Activated CD4-positive, alpha-beta T cell treated with anti-CD3 and anti-CD28 coated beads for 36 hours (primary cell): ENCODE data around the gene NAA25. TPM values are rescaled to one million over a fixed set of nuclear protein-coding genes. Genes with fewer than 3 reads are reported as not detected.
"Not testable (repeated sequence)": the region's sequence is repeated elsewhere in the genome, so short reads cannot be mapped to it uniquely, and the experiment has no call there.

ENCODE experiments used
- ATAC-seq: fragments of 200-7000 bp; cut with Tn5 transposase; one replicate; pipeline ENCODE4 v1.10.0; 2021; ENCODE audit warnings: mild to moderate bottlenecking, moderate library complexity
- CTCF ChIA-PET: fragments of 350-600 bp; sonication (Branson Sonifier 250); formaldehyde crosslinking; loops from one replicate; lab custom pipeline; 2021; ENCODE audit warnings: antibody characterized with exemption; lab: Charles Lee
- POLR2A ChIA-PET: fragments of 350-600 bp; sonication (Branson Sonifier 250); formaldehyde crosslinking; loops from one replicate; lab custom pipeline; 2021; ENCODE audit warnings: antibody characterized with exemption, inconsistent platforms; lab: Charles Lee
- DNase-seq: peaks from one replicate; pipeline ENCODE4 v3.0.0-alpha.2; 2020
- H3K27ac Mint-ChIP-seq: one replicate; pipeline ENCODE4 v1.8.0; 2021; ENCODE audit warnings: mixed read lengths
- H3K27me3 Mint-ChIP-seq: one replicate; pipeline ENCODE4 v1.8.0; 2021; ENCODE audit warnings: mixed read lengths
- H3K36me3 Mint-ChIP-seq: one replicate; pipeline ENCODE4 v1.8.0; 2021; ENCODE audit warnings: low read depth, mixed read lengths
- H3K4me1 Mint-ChIP-seq: one replicate; pipeline ENCODE4 v1.8.0; 2021; ENCODE audit warnings: mixed read lengths
- H3K4me3 Mint-ChIP-seq: one replicate; pipeline ENCODE4 v1.8.0; 2021; ENCODE audit warnings: mild to moderate bottlenecking, moderate library complexity, mixed read lengths
- H3K9me3 Mint-ChIP-seq: one replicate; pipeline ENCODE4 v1.8.0; 2021; ENCODE audit warnings: low read depth, mixed read lengths
- intact Hi-C, 2 experiments: fragments of 100-400 bp; cut with DNase I in 1 of 2; cut with micrococcal nuclease in 1 of 2; formaldehyde crosslinking; loops; one replicate each; pipeline versions ENCODE4 v1.14.2 to v1.15.1; 2022 to 2024; cut with DNase I, micrococcal nuclease
- total RNA-seq, 2 experiments: library from RNA; stranded (reverse); gene quantifications; one replicate each; pipeline ENCODE4 v1.2.3, GENCODE V29; 2021

NAA25 gene
- total RNA-seq, 2 experiments from 2014 or later: 50.9 to 58.5 TPM

GRCh38 chr12:112102746-112103145 lies 5.8 kb downstream of the NAA25 start:
- DNase-seq, H3K9me3 Mint-ChIP-seq, H3K4me3 Mint-ChIP-seq, ATAC-seq, H3K27me3 Mint-ChIP-seq, CTCF ChIA-PET, intact Hi-C loops: not testable (repeated sequence)
- POLR2A ChIA-PET: interaction anchor here (0.6 kb wide), 1 partner anchor 37 kb away, joined by 9 read pairs; no protein-coding TSS in a partner anchor
- Mint-ChIP-seq H3K4me1 (peaks cover 70% of the 10 kb centered on the region), H3K27ac (peak overlapping the region; percentile 58), H3K36me3 (peaks cover 66% of the 10 kb centered on the region)

GRCh38 chr12:112102127-112102526 lies 6.5 kb downstream of the NAA25 start:
- intact Hi-C loops: no loop called here
- CTCF ChIA-PET: interaction anchor here (0.6 kb wide), 1 partner anchor 1215 kb away, joined by 3 read pairs; no protein-coding TSS in a partner anchor
- ATAC-seq: no peak
- Mint-ChIP-seq H3K9me3 (no peaks in the 10 kb centered on the region), H3K27me3 (no peaks in the 10 kb centered on the region), H3K27ac (peak overlapping the region; percentile 58), H3K36me3 (peaks cover 65% of the 10 kb centered on the region), H3K4me3 (no peak overlapping the region), H3K4me1 (peaks cover 72% of the 10 kb centered on the region)
- no peak for DNase-seq
- POLR2A ChIA-PET: interaction anchor here (0.6 kb wide), 1 partner anchor 37 kb away, joined by 9 read pairs; no protein-coding TSS in a partner anchor

DNA sequence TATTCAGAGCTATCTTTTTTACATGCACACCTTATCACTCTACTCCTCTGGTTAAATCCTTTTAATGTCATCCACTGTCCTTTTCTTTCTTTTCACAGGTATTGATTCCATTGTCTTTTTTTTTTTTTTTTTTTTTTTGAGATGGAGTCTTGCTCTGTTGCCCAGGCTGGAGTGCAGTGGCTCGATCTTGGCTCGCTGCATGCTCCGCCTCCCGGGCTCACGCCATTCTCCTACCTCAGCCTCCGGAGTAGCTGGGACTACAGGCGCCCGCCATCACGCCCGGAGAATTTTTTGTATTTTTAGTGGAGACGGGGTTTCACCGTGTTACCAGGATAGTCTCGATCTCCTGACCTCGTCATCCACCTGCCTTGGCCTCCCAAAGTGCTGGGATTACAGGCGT lies 8.1 kb downstream of the NAA25 start:
- CTCF ChIA-PET: interaction anchor here (0.6 kb wide), 1 partner anchor 253 kb away, joined by 3 read pairs; no protein-coding TSS in a partner anchor

DNA sequence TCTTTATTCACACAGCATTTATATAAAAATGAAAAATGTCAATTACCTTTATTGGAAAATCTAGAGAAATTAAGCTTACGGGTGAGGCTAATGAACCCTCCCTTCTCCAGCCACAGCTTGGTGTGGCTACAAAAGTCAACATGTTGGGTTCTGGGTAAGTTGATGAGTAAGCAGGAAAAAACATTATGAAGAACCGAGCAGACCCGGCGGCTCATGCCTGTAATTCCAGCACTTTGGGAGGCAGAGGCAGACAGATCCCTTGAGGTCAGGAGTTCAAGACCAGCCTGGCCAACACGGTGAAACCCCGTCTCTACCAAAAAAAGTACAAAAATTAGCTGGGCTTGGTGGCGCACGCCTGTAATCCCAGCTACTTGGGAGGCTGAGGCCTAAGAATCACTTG lies 10.9 kb downstream of the NAA25 start:
- ChIA-PET CTCF (interaction anchor here (0.9 to 1.7 kb wide), 4 partner anchors 22 to 84 kb away, joined by 3 to 8 read pairs (median 4); partner anchors contain the start of gene ERP29), POLR2A (interaction anchor here (0.6 to 2.7 kb wide), 4 partner anchors 9 to 59 kb away, joined by 3 to 9 read pairs (median 4); partner anchors contain the start of gene TRAFD1)
- DNase-seq (no peak), ATAC-seq (no peak)
- Mint-ChIP-seq H3K27me3 (no peaks in the 10 kb centered on the region), H3K9me3 (no peaks in the 10 kb centered on the region), H3K27ac (peak overlapping the region; percentile 76), H3K4me1 (peaks cover 52% of the 10 kb centered on the region), H3K4me3 (no peak overlapping the region), H3K36me3 (peaks cover 56% of the 10 kb centered on the region)
- intact Hi-C loops: loop anchor here in 1 of 2 experiments (2.0 kb wide), 1 partner anchor 23 kb away; no protein-coding TSS in a partner anchor

More for the DNA sequence above, 8.1 kb downstream of the NAA25 start:
- peaks cover 72% of the 10 kb centered on the region for H3K4me1 Mint-ChIP-seq
- H3K27ac Mint-ChIP-seq, DNase-seq, H3K4me3 Mint-ChIP-seq, H3K27me3 Mint-ChIP-seq, H3K9me3 Mint-ChIP-seq, intact Hi-C loops, ATAC-seq: not testable (repeated sequence)
- POLR2A ChIA-PET: interaction anchor here (1.3 kb wide), 1 partner anchor 25 kb away, joined by 3 read pairs; the partner anchor contains the start of gene TRAFD1
- H3K36me3 Mint-ChIP-seq: peaks cover 63% of the 10 kb centered on the region

DNA sequence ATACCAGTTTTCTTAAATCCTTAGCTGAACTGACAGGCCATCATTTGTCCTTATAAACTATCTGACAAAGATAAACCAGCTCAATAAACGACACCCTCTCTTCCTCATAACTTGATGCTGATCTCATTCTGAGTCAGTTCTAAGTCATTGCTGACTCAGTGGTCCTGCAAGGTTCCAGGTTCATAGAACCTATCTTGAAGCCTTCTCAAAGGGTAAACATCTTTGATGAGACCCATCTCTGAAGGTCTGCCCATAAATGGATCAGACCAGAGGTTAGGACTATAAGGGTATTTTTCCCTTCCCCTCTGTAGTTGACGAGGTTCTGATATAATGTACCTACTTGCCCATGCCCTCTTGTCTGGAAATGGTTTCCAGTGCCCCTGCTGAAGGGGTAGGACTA lies 11.9 kb downstream of the NAA25 start:
- H3K4me3 Mint-ChIP-seq: peak overlapping the region; percentile 35
- intact Hi-C loops: loop anchor here (1.0 to 2.0 kb wide), 5 partner anchors 10 to 34 kb away; partner anchors contain the start of gene NAA25 (in 1 of the 2)
- peaks cover 48% of the 10 kb centered on the region for H3K4me1 Mint-ChIP-seq
- CTCF ChIA-PET: interaction anchor here (1.0 to 1.7 kb wide), 6 partner anchors 9 to 83 kb away, joined by 3 to 8 read pairs (median 4); partner anchors contain the start of gene ERP29
- H3K9me3 Mint-ChIP-seq: no peaks in the 10 kb centered on the region
- peak; percentile 47 for DNase-seq
- no peaks in the 10 kb centered on the region for H3K27me3 Mint-ChIP-seq
- peaks cover 54% of the 10 kb centered on the region for H3K36me3 Mint-ChIP-seq
- POLR2A ChIA-PET: interaction anchor here (1.0 to 2.7 kb wide), 7 partner anchors 10 to 35 kb away, joined by 3 to 26 read pairs (median 5); partner anchors contain the start of genes NAA25 and TRAFD1
- ATAC-seq: peak; percentile 96
- peak overlapping the region; percentile 93 for H3K27ac Mint-ChIP-seq

DNA sequence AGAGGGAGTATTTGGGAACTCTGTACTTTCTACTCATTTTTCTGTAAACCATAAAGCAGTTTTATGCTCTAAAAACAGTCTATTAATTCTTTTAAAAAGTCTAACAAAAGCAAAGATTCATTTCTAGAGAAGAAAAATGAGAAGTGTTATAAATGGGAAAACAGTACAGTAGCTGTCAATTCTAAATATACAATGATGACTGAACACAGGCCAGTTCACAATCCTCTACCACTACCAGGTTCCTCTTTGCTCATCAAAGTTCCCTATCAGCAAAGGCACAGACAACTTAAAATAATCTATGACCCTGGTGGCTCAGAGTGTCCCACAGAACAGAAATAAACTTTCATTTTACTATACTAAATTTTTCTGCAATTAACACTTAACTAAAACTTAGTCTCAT lies 12.5 kb downstream of the NAA25 start:
- intact Hi-C loops: loop anchor here (1.0 to 2.0 kb wide), 5 partner anchors 10 to 34 kb away; partner anchors contain the start of gene NAA25 (in 1 of the 2)
- peak overlapping the region; percentile 35 for H3K4me3 Mint-ChIP-seq
- peak overlapping the region; percentile 93 for H3K27ac Mint-ChIP-seq
- ATAC-seq (peak; percentile 78), DNase-seq (no peak)
- H3K27me3 Mint-ChIP-seq: no peaks in the 10 kb centered on the region
- peaks cover 47% of the 10 kb centered on the region for H3K4me1 Mint-ChIP-seq
- POLR2A ChIA-PET: interaction anchor here (1.0 to 2.7 kb wide), 7 partner anchors 10 to 36 kb away, joined by 3 to 26 read pairs (median 5); partner anchors contain the start of genes NAA25 and TRAFD1
- H3K36me3 Mint-ChIP-seq: peaks cover 56% of the 10 kb centered on the region
- CTCF ChIA-PET: interaction anchor here (1.0 to 1.4 kb wide), 4 partner anchors 9 to 34 kb away, joined by 3 to 6 read pairs (median 4); no protein-coding TSS in a partner anchor
- no peaks in the 10 kb centered on the region for H3K9me3 Mint-ChIP-seq

DNA sequence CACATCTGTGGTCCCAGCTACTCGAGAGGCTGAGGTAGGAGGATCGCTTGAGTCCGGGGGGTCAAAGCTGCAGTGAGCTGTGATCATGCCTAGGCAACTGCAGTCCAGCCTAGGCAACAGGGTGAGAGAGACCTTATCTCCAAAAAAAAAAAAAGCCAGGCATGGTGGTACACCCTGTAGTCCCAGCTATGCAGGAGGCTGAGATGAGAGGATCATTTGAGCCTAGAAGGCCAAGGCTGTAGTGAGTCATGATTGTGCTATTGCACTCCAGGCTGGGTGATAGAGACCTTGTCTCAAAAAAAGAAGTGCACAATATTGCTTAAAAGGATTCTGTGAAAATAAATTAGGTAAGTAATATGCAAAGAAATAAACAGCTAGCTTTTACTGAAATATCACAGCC lies 17.0 kb downstream of the NAA25 start:
- CTCF ChIA-PET: interaction anchor here (0.6 to 1.2 kb wide), 3 partner anchors 16 to 724 kb away, joined by 3 read pairs; no protein-coding TSS in a partner anchor
- ATAC-seq: no peak
- no peaks in the 10 kb centered on the region for H3K9me3 Mint-ChIP-seq
- peaks cover 52% of the 10 kb centered on the region for H3K36me3 Mint-ChIP-seq
- POLR2A ChIA-PET: no interaction called here
- no peak overlapping the region for H3K4me3 Mint-ChIP-seq
- DNase-seq: no peak
- H3K4me1 Mint-ChIP-seq: peaks cover 25% of the 10 kb centered on the region
- no peaks in the 10 kb centered on the region for H3K27me3 Mint-ChIP-seq
- no peak overlapping the region for H3K27ac Mint-ChIP-seq
- intact Hi-C loops: no loop called here

DNA sequence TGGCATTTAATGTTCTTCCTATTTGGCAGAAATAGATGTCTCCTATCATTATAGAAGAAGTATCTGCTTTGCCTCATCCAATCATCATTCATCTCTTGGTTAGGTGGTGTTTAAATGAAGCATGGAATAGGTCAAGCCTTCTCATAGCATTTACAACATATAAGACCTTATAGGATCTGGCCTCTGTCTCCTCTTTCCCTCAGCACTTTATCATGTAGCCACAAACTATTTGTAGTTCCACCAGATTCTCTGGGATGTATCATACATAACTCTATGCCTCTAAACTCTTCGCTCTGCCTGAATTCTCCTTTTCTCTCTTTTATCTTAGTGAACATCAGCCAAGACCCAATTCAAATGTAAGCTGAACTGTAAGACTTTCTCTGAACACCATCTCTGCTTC lies 20.7 kb downstream of the NAA25 start:
- peaks cover 23% of the 10 kb centered on the region for H3K4me1 Mint-ChIP-seq
- DNase-seq (no peak), ATAC-seq (no peak)
- intact Hi-C loops: no loop called here
- peaks cover 52% of the 10 kb centered on the region for H3K36me3 Mint-ChIP-seq
- ChIA-PET CTCF (interaction anchor here (1.7 kb wide), 1 partner anchor 9 kb away, joined by 3 read pairs; no protein-coding TSS in a partner anchor), POLR2A (interaction anchor here (0.6 to 1.0 kb wide), 2 partner anchors 12 to 13 kb away, joined by 5 read pairs; no protein-coding TSS in a partner anchor)
- H3K9me3 Mint-ChIP-seq: no peaks in the 10 kb centered on the region
- H3K27ac Mint-ChIP-seq: peak overlapping the region; percentile 59
- H3K4me3 Mint-ChIP-seq: no peak overlapping the region
- no peaks in the 10 kb centered on the region for H3K27me3 Mint-ChIP-seq

DNA sequence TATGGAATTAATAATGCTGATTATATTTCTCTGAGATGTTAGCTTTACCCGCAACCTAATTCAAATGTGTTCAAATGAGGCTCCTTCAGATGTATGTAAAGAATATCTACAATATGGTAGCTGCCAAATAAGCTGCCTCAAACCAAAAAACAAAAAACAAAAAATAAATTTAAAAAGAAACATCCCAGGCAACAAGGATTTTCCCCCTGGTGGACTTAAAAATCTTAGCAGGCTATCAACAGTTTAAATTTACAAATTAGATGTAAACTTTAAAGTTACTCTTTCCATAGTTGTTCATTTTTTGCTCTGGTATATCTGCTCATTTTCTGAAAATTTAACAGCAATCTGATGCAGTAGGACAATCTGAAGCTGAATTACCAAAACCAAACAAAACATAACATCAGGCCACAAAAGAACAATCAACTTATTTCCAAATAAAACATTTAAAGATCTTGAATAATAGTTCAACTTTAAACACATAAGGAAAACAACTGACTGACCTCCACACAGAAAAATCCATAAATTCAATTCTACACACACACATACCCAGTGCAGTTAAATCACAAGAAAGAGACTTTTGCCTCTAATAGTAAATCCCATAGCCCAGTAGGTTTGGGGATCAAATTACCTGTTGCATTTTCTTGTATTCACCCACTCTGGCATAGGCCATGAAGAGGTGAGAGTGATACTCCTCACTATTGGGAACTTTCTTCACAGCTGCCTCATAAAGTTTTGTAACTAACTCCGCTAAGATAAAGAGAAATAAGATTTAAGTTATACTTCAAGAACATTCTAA lies 21.3 kb downstream of the NAA25 start:
- no peaks in the 10 kb centered on the region for H3K27me3 Mint-ChIP-seq
- ChIA-PET CTCF (interaction anchor here (0.6 to 1.7 kb wide), 4 partner anchors 9 to 83 kb away, joined by 3 to 5 read pairs (median 4); no protein-coding TSS in a partner anchor), POLR2A (interaction anchor here (0.6 to 2.0 kb wide), 4 partner anchors 8 to 453 kb away, joined by 3 to 6 read pairs (median 5); no protein-coding TSS in a partner anchor)
- DNase-seq: no peak
- H3K27ac Mint-ChIP-seq: peak overlapping the region; percentile 67
- ATAC-seq: no peak
- H3K36me3 Mint-ChIP-seq: peaks cover 55% of the 10 kb centered on the region
- no peaks in the 10 kb centered on the region for H3K9me3 Mint-ChIP-seq
- H3K4me1 Mint-ChIP-seq: peaks cover 25% of the 10 kb centered on the region
- intact Hi-C loops: no loop called here
- no peak overlapping the region for H3K4me3 Mint-ChIP-seq

DNA sequence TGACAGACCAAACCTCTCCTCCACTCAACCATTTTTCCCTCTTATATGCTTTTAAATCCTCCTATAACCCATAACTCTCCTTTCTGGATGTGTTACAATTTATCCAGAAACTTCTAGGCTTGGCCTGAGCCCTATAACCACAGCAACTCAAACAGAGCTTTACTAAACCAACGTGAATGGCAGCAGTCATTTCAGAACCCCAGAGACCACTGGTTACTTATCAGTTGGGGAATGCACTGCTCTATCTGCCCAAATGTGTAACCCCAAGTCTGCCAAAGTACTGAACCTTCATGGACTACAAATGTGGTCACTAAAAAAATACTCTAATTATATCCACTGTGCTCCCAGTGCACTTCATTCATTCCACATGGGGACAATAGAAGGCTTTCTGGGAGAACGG lies 42.0 kb downstream of the NAA25 start:
- POLR2A ChIA-PET: no interaction called here
- no peaks in the 10 kb centered on the region for H3K9me3 Mint-ChIP-seq

More for the DNA sequence above, 42.0 kb downstream of the NAA25 start:
- CTCF ChIA-PET: interaction anchor here (1.5 kb wide), 1 partner anchor 9 kb away, joined by 5 read pairs; no protein-coding TSS in a partner anchor
- Mint-ChIP-seq H3K36me3 (peaks cover 52% of the 10 kb centered on the region), H3K4me3 (no peak overlapping the region), H3K27ac (peak overlapping the region; percentile 3), H3K27me3 (no peaks in the 10 kb centered on the region), H3K4me1 (no peaks in the 10 kb centered on the region)
- DNase-seq (no peak), ATAC-seq (no peak)
- intact Hi-C loops: loop anchor here in 1 of 2 experiments (2.0 kb wide), 1 partner anchor 32 kb away; no protein-coding TSS in a partner anchor
